ENCODE measurements around the gene KLHDC2. TPM values are rescaled to one million over a fixed set of nuclear protein-coding genes. Genes with fewer than 3 reads are reported as not detected.
"Not testable (repeated sequence)": the region's sequence is repeated elsewhere in the genome, so short reads cannot be mapped to it uniquely, and the experiment has no call there.

KLHDC2 gene
- total and polyA plus RNA-seq, 2 donors (not counting 1 experiment from before 2014, with no cell fraction given): 43.4 to 60.5 TPM

GRCh38 chr14:49721733-49722435 lies 46.1 kb upstream of the KLHDC2 start:
- POLR2A ChIA-PET; CTCF ChIA-PET; H3K27ac ChIP-seq (ENCODE audit: low read length in 2 of 2); H3K79me2 ChIP-seq (ENCODE audit: control insufficient read depth, insufficient read depth, low read length); H3K4me1 Mint-ChIP-seq; H3K27me3 ChIP-seq (replicated peaks in 1 of 4; ENCODE audit: control extremely low read depth in 1 of 4, control insufficient read depth in 3 of 4, insufficient read depth in 4 of 4, low read length in 3 of 4); ATAC-seq (ENCODE audit: low read depth); H3K9ac ChIP-seq (ENCODE audit: low read length); H4K20me1 ChIP-seq (ENCODE audit: control insufficient read depth, insufficient read depth, low read length, poor library complexity, severe bottlenecking); intact Hi-C loops (cut with micrococcal nuclease); H3K4me2 ChIP-seq (replicated peaks; ENCODE audit: low read depth, low read length, poor library complexity, severe bottlenecking); H3K4me1 ChIP-seq (ENCODE audit: control insufficient read depth in 2 of 2, insufficient read depth in 2 of 2, low read length in 2 of 2); H3K9me3 ChIP-seq (ENCODE audit: control extremely low read depth in 1 of 3, control insufficient read depth in 2 of 3, insufficient read depth in 1 of 3, low read length in 2 of 3); H3K27ac Mint-ChIP-seq; H3K4me3 ChIP-seq (ENCODE audit: control extremely low read depth in 1 of 5, extremely low read depth in 1 of 5, insufficient read depth in 1 of 5, low read depth in 2 of 5, low read length in 4 of 5); H3K9me3 Mint-ChIP-seq (ENCODE audit: insufficient read depth); H2AFZ ChIP-seq (ENCODE audit: insufficient read depth, low read depth, low read length, poor library complexity, severe bottlenecking); DNase-seq; H3K27me3 Mint-ChIP-seq; H3K4me3 Mint-ChIP-seq: not testable (repeated sequence)
- peaks cover 0 to 10% of the 10 kb centered on the region in 2 experiments for H3K36me3 ChIP-seq (replicated peaks in 1 of 2; ENCODE audit: control extremely low read depth in 1 of 2, control insufficient read depth in 1 of 2, extremely low read depth in 1 of 2, insufficient read depth in 2 of 2, low read length in 1 of 2)
- WGBS (ENCODE audit: insufficient coverage): no CpG with 5 or more reads among the region's 9 CpGs

- Mint-ChIP-seq H3K27me3 (no peaks in the 10 kb centered on the region), H3K4me3 (no peak overlapping the region), H3K4me1 (no peaks in the 10 kb centered on the region), H3K27ac (no peak overlapping the region), H3K9me3 (ENCODE audit: insufficient read depth) (no peaks in the 10 kb centered on the region)
- Histone ChIP-seq H4K20me1 (ENCODE audit: control insufficient read depth, insufficient read depth, low read length, poor library complexity, severe bottlenecking) (no peaks in the 10 kb centered on the region), H3K27ac (ENCODE audit: low read length in 2 of 2) (no peak overlapping the region), H3K36me3 (replicated peaks in 1 of 2; ENCODE audit: control extremely low read depth in 1 of 2, control insufficient read depth in 1 of 2, extremely low read depth in 1 of 2, insufficient read depth in 2 of 2, low read length in 1 of 2) (peaks cover 0 to 11% of the 10 kb centered on the region in 2 experiments), H3K79me2 (ENCODE audit: control insufficient read depth, insufficient read depth, low read length) (no peaks in the 10 kb centered on the region), H2AFZ (ENCODE audit: insufficient read depth, low read depth, low read length, poor library complexity, severe bottlenecking) (no peak overlapping the region), H3K4me3 (ENCODE audit: control extremely low read depth in 1 of 5, extremely low read depth in 1 of 5, insufficient read depth in 1 of 5, low read depth in 2 of 5, low read length in 4 of 5) (no peak overlapping the region), H3K4me2 (replicated peaks; ENCODE audit: low read depth, low read length, poor library complexity, severe bottlenecking) (no peak overlapping the region), H3K9ac (ENCODE audit: low read length) (no peak overlapping the region), H3K27me3 (replicated peaks in 1 of 4; ENCODE audit: control extremely low read depth in 1 of 4, control insufficient read depth in 3 of 4, insufficient read depth in 4 of 4, low read length in 3 of 4) (no peaks in the 10 kb centered on the region), H3K9me3 (ENCODE audit: control extremely low read depth in 1 of 3, control insufficient read depth in 2 of 3, insufficient read depth in 1 of 3, low read length in 2 of 3) (no peaks in the 10 kb centered on the region), H3K4me1 (ENCODE audit: control insufficient read depth in 2 of 2, insufficient read depth in 2 of 2, low read length in 2 of 2) (no peaks in the 10 kb centered on the region)
- ChIA-PET CTCF (no interaction called here), POLR2A (no interaction called here)
- no peak for TF ChIP-seq CTCF (IDR thresholded peaks at IDR 0.05)
- no peak for TF ChIP-seq EZH2 (IDR thresholded peaks at IDR 0.05; ENCODE audit: borderline replicate concordance, insufficient read depth, low read depth, low read length, poor library complexity, severe bottlenecking)
- intact Hi-C loops (cut with micrococcal nuclease): no loop called here
- WGBS (ENCODE audit: insufficient coverage): 100% methylated on average over 3 of the region's 5 CpGs
- ATAC-seq (ENCODE audit: low read depth): no peak
- DNase-seq: no peak
These were observed 40.8 kb upstream of the KLHDC2 start for GRCh38 chr14:49727171-49727570.
